GM21529 (cell line): ENCODE measurements around the gene TBC1D8B.
"Not testable (repeated sequence)": the region's sequence is repeated elsewhere in the genome, so short reads cannot be mapped to it uniquely, and the experiment has no call there.

Experiments
- ATAC-seq: cut with Tn5 transposase; IDR thresholded peaks from one replicate; pipeline ENCODE4 v1.9.1; 2021; ENCODE audit not compliant: unreplicated experiment

TBC1D8B gene

GRCh38 chrX:106802388-106803275, at the start of gene TBC1D8B:
TBC1D8B (plus strand) TSS chrX:106802673; CDS start chrX:106802854, 181 bp downstream.
- peak; percentile 96 for ATAC-seq

GRCh38 chrX:106769288-106769687, 33.2 kb upstream of the TBC1D8B start:
- ATAC-seq, result not testable (repeated sequence)

DNA sequence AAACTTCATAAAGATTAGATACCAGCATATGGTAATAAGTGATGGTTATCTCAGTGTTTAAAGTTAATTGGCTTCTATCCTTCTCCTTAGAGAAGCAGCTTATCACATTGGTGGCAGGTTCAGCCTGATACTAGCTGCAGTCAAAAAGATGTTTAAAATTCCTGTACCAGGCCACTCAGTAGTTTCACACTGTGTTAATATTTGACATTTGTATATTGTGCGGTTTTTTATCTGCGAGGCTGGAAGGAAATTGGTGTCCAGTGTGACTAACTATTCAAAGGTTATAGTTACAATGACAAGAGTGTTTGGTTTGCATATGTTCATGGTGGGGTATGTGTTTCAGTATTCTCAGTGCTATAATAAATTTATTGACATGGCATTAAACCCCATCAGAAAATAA, 27.5 kb upstream of the TBC1D8B start:
- no peak for ATAC-seq

GRCh38 chrX:106780264-106780663, 22.2 kb upstream of the TBC1D8B start:
- no peak for ATAC-seq

DNA sequence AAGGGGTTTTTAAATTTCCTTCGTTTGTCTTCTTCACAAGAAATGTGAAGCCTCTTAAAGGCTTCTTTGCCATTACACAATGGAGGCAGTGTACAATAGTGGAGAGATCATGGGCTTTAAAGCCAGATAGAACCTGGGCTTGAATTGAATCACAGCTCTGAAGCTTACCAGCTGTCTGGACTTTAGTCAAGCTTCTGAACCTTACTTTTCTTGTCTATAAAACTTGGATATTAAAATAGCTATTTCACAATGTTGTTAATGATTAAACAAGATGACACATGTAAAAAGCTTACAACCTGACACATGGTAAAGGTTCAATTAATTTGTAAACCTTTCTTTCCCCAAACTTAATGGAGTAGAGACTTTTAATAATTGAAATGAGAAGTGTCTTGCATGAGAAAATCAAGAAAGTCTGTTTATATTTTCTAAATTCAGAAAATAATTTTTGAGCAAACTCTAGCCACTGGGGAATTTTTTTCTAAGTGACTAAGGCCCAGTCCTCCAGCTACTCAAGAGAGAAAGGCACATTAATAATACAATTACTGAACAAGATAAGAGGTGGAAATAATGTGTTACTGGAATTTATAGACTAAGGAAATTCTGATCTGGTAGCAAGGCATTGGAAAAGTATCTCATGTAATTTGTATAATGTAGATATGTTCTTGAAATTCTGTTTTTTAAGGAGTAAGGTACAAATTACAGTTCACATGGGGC, 21.7 kb upstream of the TBC1D8B start:
- ATAC-seq, result no peak

DNA sequence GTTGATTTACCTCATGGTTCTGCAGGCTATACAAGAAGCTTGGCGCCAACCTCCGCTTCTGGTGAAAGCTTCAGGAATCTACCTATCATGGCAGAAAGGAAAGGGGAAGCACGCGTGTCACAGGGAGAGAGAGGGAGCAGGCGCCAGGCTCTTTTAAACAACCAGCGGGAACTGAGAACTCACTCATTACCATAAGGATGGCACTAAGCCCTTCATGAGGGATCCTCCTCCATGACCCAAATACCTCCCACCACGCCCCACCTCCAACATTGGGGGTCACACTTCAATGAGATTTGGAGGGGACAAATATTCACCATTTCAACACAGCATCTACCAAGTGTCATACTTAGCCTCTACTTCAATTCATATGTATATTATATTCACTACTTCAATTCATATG, 18.8 kb upstream of the TBC1D8B start:
- no peak for ATAC-seq

DNA sequence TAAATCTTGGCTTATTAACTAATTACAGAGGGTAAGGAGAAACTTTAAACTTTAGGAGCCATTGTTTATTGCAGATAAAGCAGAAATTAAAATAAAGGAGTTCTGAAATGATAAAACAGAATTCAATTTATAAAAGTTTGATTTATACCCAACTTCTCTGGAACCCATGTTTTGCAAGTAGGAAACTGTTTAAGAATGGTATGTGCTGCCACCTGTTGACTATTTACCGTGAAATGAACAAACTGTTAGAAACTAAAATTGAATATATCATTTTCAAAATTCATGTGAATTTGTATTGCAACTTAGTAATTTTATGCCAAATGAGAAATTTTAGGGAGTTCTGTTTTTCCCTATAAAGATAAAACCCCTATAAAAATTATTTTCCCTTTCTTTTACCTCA, 11.0 kb upstream of the TBC1D8B start:
- ATAC-seq, result no peak

DNA sequence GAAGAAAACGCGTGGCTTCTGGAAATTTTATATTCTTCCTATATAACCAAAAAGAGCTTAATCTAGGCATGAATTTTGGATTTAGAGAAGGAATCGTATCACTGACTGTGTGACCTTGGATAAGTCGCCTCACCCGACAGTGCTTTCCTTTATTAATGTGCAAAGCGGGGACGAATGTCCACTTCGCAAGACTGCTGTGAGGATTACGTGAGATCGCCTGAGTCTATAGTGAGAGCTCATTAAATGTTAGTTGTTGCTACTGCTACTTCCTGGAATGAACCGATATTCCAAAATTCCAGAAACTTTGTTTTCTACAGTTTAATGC, 448 bp upstream of the TBC1D8B start:
- peak; percentile 22 for ATAC-seq

DNA sequence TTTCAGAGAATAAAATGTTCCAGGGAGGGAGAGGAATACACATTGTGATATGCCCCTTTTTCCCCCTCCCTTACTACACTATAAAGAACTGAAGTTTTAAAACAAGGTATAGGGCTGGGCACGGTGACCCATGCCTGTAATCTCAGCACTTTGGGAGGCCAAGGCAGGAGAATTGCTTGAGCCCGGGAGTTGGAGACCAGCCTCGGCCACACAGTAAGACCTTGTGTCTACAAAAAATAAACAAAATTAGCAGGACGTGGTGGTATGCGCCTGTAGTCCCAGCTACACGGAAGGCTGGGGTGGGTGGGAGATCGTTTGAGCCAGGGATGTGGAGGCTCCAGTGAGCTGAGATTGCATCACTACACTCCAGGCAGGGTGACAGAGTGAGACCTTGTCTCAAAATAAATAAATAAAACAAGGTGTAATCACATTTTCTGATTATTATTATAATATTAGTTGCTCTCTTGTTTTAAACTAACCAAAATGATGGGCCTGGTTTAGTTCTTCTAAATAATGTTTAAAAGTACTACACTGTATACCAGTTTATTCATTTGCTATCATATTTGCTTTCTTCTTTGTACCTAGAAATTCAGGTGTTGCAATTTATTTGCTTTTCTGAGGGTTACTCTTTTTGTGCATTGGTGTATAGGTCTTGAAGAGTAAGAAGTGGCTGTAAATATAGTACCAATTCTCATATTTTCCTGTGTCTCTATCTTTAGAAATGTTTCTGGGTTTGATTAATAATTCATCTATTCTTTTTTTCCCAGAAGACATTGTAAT, 8.8 kb downstream of the TBC1D8B start:
- ATAC-seq, result no peak

- ATAC-seq, result not testable (repeated sequence)
Measured at GRCh38 chrX:106812930-106813329, 10.5 kb downstream of the TBC1D8B start.

DNA sequence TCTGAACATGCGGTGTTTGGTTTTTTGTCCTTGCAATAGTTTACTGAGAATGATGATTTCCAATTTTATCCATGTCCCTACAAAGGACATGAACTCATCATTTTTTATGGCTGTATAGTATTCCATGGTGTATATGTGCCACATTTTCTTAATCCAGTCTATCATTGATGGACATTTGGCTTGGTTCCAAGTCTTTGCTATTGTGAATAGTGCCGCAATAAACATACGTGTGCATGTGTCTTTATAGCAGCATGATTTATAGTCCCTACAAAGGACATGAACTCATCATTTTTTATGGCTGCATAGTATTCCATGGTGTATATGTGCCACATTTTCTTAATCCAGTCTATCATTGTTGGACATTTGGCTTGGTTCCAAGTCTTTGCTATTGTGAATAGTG, 11.6 kb downstream of the TBC1D8B start:
- ATAC-seq, result not testable (repeated sequence)

GRCh38 chrX:106862972-106863688, 60.7 kb downstream of the TBC1D8B start:
- peak; percentile 85 for ATAC-seq

GRCh38 chrX:106863697-106864096, 61.2 kb downstream of the TBC1D8B start:
- no peak for ATAC-seq

- ATAC-seq, result not testable (repeated sequence)
Measured at GRCh38 chrX:106872796-106873195, 70.3 kb downstream of the TBC1D8B start.

GRCh38 chrX:106874075-106874474, 71.6 kb downstream of the TBC1D8B start:
- peak; percentile 52 for ATAC-seq

DNA sequence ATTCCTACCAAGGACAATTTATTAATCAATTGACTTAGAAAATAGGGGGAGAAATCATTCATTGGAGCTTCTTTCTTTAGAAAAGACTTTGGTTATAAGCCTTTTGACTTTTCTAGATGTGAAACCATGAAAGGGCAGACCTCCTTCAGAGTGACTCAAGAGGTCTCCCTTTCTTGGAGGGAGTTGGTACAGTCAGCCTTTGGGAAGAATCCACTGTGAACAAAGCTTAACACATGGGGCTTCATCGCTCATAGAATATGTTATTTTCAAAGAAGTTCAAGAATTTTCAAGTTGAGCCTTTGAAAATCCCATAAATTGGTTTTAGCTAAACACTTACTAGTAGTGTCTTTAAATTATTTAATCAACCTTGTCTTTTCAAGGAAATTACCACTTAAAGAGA, 72.7 kb downstream of the TBC1D8B start:
- ATAC-seq, result no peak

GRCh38 chrX:106889468-106889867, 87.0 kb downstream of the TBC1D8B start:
- no peak for ATAC-seq

GRCh38 chrX:106891762-106892460, 89.4 kb downstream of the TBC1D8B start:
- no peak for ATAC-seq

- peak; percentile 78 for ATAC-seq
Measured at GRCh38 chrX:106894392-106894909, 92.0 kb downstream of the TBC1D8B start.

DNA sequence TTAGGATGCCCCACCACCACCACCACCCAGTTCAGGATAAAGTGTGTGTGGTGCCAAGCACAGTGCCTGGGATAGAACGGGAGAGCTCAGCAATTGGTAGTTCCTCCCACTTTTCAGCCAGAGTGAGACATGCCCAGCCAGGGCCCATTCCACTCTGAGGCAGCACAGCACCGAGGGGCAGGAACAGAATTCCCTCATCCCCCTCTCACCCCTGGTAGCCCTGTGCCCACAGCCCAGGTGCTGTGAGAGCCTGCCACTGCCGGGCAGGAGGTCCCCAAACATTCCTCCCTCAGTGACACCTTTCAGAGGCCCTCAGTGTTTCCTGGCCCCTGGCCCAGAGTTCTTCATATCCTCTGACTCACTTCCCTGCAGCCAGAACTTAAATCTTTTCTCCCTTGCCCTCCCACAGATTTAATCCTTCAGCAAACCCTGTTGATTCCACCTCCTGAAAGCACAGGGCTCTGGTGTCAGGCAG, 92.5 kb downstream of the TBC1D8B start:
- ATAC-seq, result no peak
